H1 (cell line): Measurements from ENCODE around the gene LPP. TPM values are rescaled to one million over a fixed set of nuclear protein-coding genes. Genes with fewer than 3 reads are reported as not detected.

Source experiments
- CTCF ChIA-PET: fragments of 300-600 bp; sonication (Branson Sonifier 250); formaldehyde crosslinking; loops from one replicate; lab custom pipeline; 2021; ENCODE audit not compliant: partially characterized antibody; lab: Charles Lee
- POLR2A ChIA-PET: fragments of 300-600 bp; sonication (Branson Sonifier 250); formaldehyde crosslinking; loops from one replicate; lab custom pipeline; 2021; ENCODE audit warnings: inconsistent platforms; ENCODE audit not compliant: partially characterized antibody; lab: Charles Lee
- DNase-seq, 2 experiments: peaks; one replicate each; pipeline versions ENCODE4 v3.0.0 to v3.0.0-alpha.2; 2010 to 2022; ENCODE audit warnings: low spot score in 2 of 2, low read depth in 1 of 2, mixed read lengths in 1 of 2
- FAIRE-seq: peaks from 2 replicates; lab custom pipeline; 2011; peaks lifted over from hg19 to GRCh38; lab: Jason Lieb, UNC
- H2AFZ ChIP-seq: 2 replicates; pipeline ENCODE4 v1.8.1; 2012; ENCODE audit warnings: low read length, inconsistent platforms
- H2AK5ac ChIP-seq: 2 replicates; pipeline ENCODE4 v1.6.1; 2013; ENCODE audit warnings: low read depth, low read length
- H2BK120ac ChIP-seq: replicated peaks from 2 replicates; pipeline ENCODE3; 2013; ENCODE audit warnings: low read depth, low read length, inconsistent platforms
- H2BK12ac ChIP-seq: 2 replicates; pipeline ENCODE4 v1.6.1; 2013; ENCODE audit warnings: low read depth, low read length
- H2BK15ac ChIP-seq: 2 replicates; pipeline ENCODE4 v1.6.1; 2013; ENCODE audit warnings: low read length
- H2BK20ac ChIP-seq: 2 replicates; pipeline ENCODE4 v1.6.1; 2013; ENCODE audit warnings: low read length
- H2BK5ac ChIP-seq: 2 replicates; pipeline ENCODE4 v1.6.1; 2013; ENCODE audit warnings: low read depth, low read length
- H3K14ac ChIP-seq: 2 replicates; pipeline ENCODE4 v1.6.1; 2013; ENCODE audit warnings: inconsistent platforms; ENCODE audit not compliant: insufficient read length
- H3K18ac ChIP-seq: 2 replicates; pipeline ENCODE4 v1.6.1; 2013; ENCODE audit warnings: low read length; ENCODE audit errors: extremely low read depth
- H3K23ac ChIP-seq: 2 replicates; pipeline ENCODE4 v1.6.1; 2013; ENCODE audit warnings: inconsistent platforms; ENCODE audit not compliant: insufficient read length
- H3K23me2 ChIP-seq: 2 replicates; pipeline ENCODE4 v1.6.1; 2013; ENCODE audit warnings: low read depth, low read length
- H3K27ac ChIP-seq: 2 replicates; pipeline ENCODE4 v1.6.1; 2011; ENCODE audit warnings: low read depth, low read length, inconsistent platforms
- H3K27me3 ChIP-seq, 4 experiments: replicated peaks in 1 of 4; 1 replicate in 1 of 4; 2 replicates in 3 of 4; pipeline versions ENCODE4 v1.6.1 to v1.8.1; 2011 to 2013; ENCODE audit warnings: low read length in 3 of 4, mild to moderate bottlenecking in 3 of 4, inconsistent platforms in 2 of 4, mixed read lengths in 2 of 4, moderate library complexity in 1 of 4; ENCODE audit not compliant: control insufficient read depth in 3 of 4, insufficient read depth in 3 of 4; ENCODE audit errors: extremely low read depth in 1 of 4
- H3K36me3 ChIP-seq, 4 experiments: 2 replicates each; pipeline versions ENCODE4 v1.6.1 to v1.8.1; 2011 to 2013; ENCODE audit warnings: mild to moderate bottlenecking in 4 of 4, low read length in 3 of 4, moderate library complexity in 2 of 4, control low read depth in 1 of 4, inconsistent platforms in 1 of 4; ENCODE audit not compliant: insufficient read depth in 4 of 4, control insufficient read depth in 2 of 4
- H3K4ac ChIP-seq: replicated peaks from 2 replicates; pipeline ENCODE3; 2013; ENCODE audit warnings: low read length, low read depth, mixed read lengths, inconsistent platforms; ENCODE audit not compliant: insufficient read length
- H3K4me1 ChIP-seq, 4 experiments: replicated peaks in 1 of 4; 1 replicate in 1 of 4; 2 replicates in 3 of 4; pipeline versions ENCODE4 v1.6.1 to v1.8.1; 2011 to 2013; ENCODE audit warnings: low read length in 3 of 4, inconsistent platforms in 2 of 4, mixed read lengths in 1 of 4; ENCODE audit not compliant: insufficient read depth in 4 of 4, control insufficient read depth in 3 of 4
- H3K4me2 ChIP-seq, 2 experiments: 2 replicates each; pipeline versions ENCODE4 v1.6.1 to v1.8.1; 2011 to 2013; ENCODE audit warnings: low read depth in 2 of 2, low read length in 2 of 2, control low read depth in 1 of 2, inconsistent platforms in 1 of 2, mild to moderate bottlenecking in 1 of 2; ENCODE audit not compliant: insufficient read depth in 1 of 2
- H3K4me3 ChIP-seq, 4 experiments: fragments of 200-600, 300-600 bp in 1 of 4; sonication (generic), shearing (Covaris generic), sonication (Bioruptor Twin) in 1 of 4; 2 replicates each; pipeline versions ENCODE4 v1.5.1 to v1.8.1; 2011 to 2016; ENCODE audit warnings: low read length in 4 of 4, low read depth in 3 of 4, control low read depth in 2 of 4, inconsistent platforms in 2 of 4, mild to moderate bottlenecking in 2 of 4, mixed read lengths in 1 of 4, moderate library complexity in 1 of 4; ENCODE audit not compliant: insufficient read depth in 2 of 4; ENCODE audit errors: extremely low read depth in 1 of 4
- H3K56ac ChIP-seq: replicated peaks from 2 replicates; pipeline ENCODE3; 2013; ENCODE audit warnings: low read depth, mild to moderate bottlenecking, mixed read lengths, low read length, inconsistent platforms; ENCODE audit not compliant: insufficient read length
- H3K79me1 ChIP-seq: 2 replicates; pipeline ENCODE4 v1.6.1; 2013; ENCODE audit warnings: low read depth, low read length, control low read depth
- H3K79me2 ChIP-seq, 2 experiments: 2 replicates each; pipeline versions ENCODE4 v1.6.1 to v1.8.1; 2012 to 2013; ENCODE audit warnings: low read length in 2 of 2, mild to moderate bottlenecking in 2 of 2, inconsistent platforms in 1 of 2; ENCODE audit not compliant: insufficient read depth in 2 of 2, control insufficient read depth in 1 of 2
- H3K9ac ChIP-seq, 4 experiments: replicated peaks in 1 of 4; 1 replicate in 1 of 4; 2 replicates in 3 of 4; pipeline versions ENCODE4 v1.6.1 to v1.8.1; 2011 to 2013; ENCODE audit warnings: low read depth in 3 of 4, low read length in 3 of 4, control low read depth in 2 of 4, mild to moderate bottlenecking in 2 of 4, moderate library complexity in 2 of 4, inconsistent platforms in 1 of 4; ENCODE audit errors: extremely low read depth in 1 of 4
- H3K9me3 ChIP-seq, 2 experiments: 2 replicates each; pipeline versions ENCODE4 v1.6.1 to v1.8.1; 2012 to 2013; ENCODE audit warnings: mild to moderate bottlenecking in 2 of 2, moderate library complexity in 2 of 2, control low read depth in 1 of 2, inconsistent platforms in 1 of 2, low read depth in 1 of 2, low read length in 1 of 2, mixed read lengths in 1 of 2; ENCODE audit not compliant: insufficient read depth in 2 of 2
- H4K20me1 ChIP-seq, 2 experiments: replicated peaks in 1 of 2; 2 replicates each; pipeline versions ENCODE3 to v1.8.1; 2011 to 2013; ENCODE audit warnings: inconsistent platforms in 2 of 2, low read length in 2 of 2, mild to moderate bottlenecking in 1 of 2; ENCODE audit not compliant: insufficient read depth in 2 of 2, control insufficient read depth in 1 of 2
- H4K5ac ChIP-seq: 2 replicates; pipeline ENCODE4 v1.6.1; 2013; ENCODE audit warnings: low read length, low read depth, mixed read lengths, inconsistent platforms; ENCODE audit not compliant: insufficient read length
- H4K8ac ChIP-seq: 2 replicates; pipeline ENCODE4 v1.8.0; 2013; ENCODE audit warnings: mild to moderate bottlenecking, moderate library complexity, low read length, inconsistent platforms; ENCODE audit not compliant: insufficient read depth; ENCODE audit errors: extremely low read depth
- H4K91ac ChIP-seq: replicated peaks from 2 replicates; pipeline ENCODE3; 2013; ENCODE audit warnings: low read length, mixed read lengths, inconsistent platforms; ENCODE audit not compliant: insufficient read length
- EP300 ChIP-seq, 2 experiments: IDR thresholded peaks; 1 replicate in 1 of 2; 2 replicates in 1 of 2; pipeline ENCODE4 v1.6.1; 2011 to 2012; ENCODE audit warnings: low read depth in 2 of 2, low read length in 2 of 2, mild to moderate bottlenecking in 2 of 2, borderline replicate concordance in 1 of 2, inconsistent platforms in 1 of 2, moderate library complexity in 1 of 2
- HDAC2 ChIP-seq, 2 experiments: fragments of 300-600 bp in 1 of 2; sonication (generic) in 1 of 2; IDR thresholded peaks; 2 replicates each; pipeline ENCODE4 v1.6.1; 2011 to 2012; ENCODE audit warnings: low read depth in 2 of 2, low read length in 2 of 2, mild to moderate bottlenecking in 2 of 2, moderate library complexity in 2 of 2, borderline replicate concordance in 1 of 2, inconsistent platforms in 1 of 2
- KDM4A ChIP-seq: IDR thresholded peaks from one replicate; pipeline ENCODE4 v1.7.1; 2012; ENCODE audit warnings: low read depth, mild to moderate bottlenecking, moderate library complexity, low read length, inconsistent platforms; ENCODE audit not compliant: severe bottlenecking
- NANOG ChIP-seq: IDR thresholded peaks from 2 replicates; pipeline ENCODE4 v1.6.1; 2011; ENCODE audit warnings: low read length, low read depth, mild to moderate bottlenecking, inconsistent platforms; ENCODE audit not compliant: insufficient read depth, poor library complexity, severe bottlenecking
- NRF1 ChIP-seq: IDR thresholded peaks from 2 replicates; pipeline ENCODE4 v1.6.1; 2011; ENCODE audit warnings: mild to moderate bottlenecking, low read depth, low read length, improper control_type of control experiment
- POLR2A ChIP-seq, 2 experiments: IDR thresholded peaks; 1 replicate in 1 of 2; 2 replicates in 1 of 2; pipeline ENCODE4 v1.6.1; 2011; ENCODE audit warnings: low read depth in 2 of 2, low read length in 2 of 2, mild to moderate bottlenecking in 2 of 2; ENCODE audit errors: control extremely low read depth in 1 of 2
- POLR2AphosphoS5 ChIP-seq: IDR thresholded peaks from 2 replicates; pipeline ENCODE4 v1.6.1; 2011; ENCODE audit warnings: low read depth, low read length
- SIN3A ChIP-seq, 2 experiments: IDR thresholded peaks in 1 of 2; conservative IDR thresholded peaks in 1 of 2; 2 replicates each; pipeline ENCODE4 v1.6.1; 2011 to 2012; ENCODE audit warnings: low read length in 2 of 2, improper control_type of control experiment in 1 of 2, low read depth in 1 of 2, mild to moderate bottlenecking in 1 of 2
- TAF7 ChIP-seq: optimal IDR thresholded peaks from 2 replicates; pipeline ENCODE3; 2011; ENCODE audit warnings: low read depth, mild to moderate bottlenecking, inconsistent platforms, low read length, moderate library complexity, borderline replicate concordance
- YY1 ChIP-seq: IDR thresholded peaks from 2 replicates; pipeline ENCODE4 v1.6.1; 2011; ENCODE audit warnings: low read depth, mild to moderate bottlenecking, low read length
- WGBS, 2 experiments: shearing (Covaris generic) in 1 of 2; methylation state at CpG; one replicate each; pipeline versions ENCODE4 v1.1.6 to v1.1.7; 2013 to 2015; ENCODE audit warnings: low lambda C conversion rate in 2 of 2, mixed read lengths in 2 of 2, inconsistent platforms in 1 of 2, low coverage in 1 of 2, missing lambda C conversion rate in 1 of 2; ENCODE audit not compliant: insufficient replicate concordance in 2 of 2, insufficient coverage in 1 of 2, insufficient read length in 1 of 2; ENCODE audit errors: extremely low coverage in 1 of 2, missing lambda C conversion rate in 1 of 2; 5-methylcytosine and 5-hydroxymethylcytosine counted together
- polyA plus RNA-seq, 7 experiments: library from polyadenylated mRNA; depleted of rRNA in 3 of 7; stranded (reverse) in 5 of 7; unstranded in 2 of 7; fragments of >200 nt in 5 of 7; fragments of 200-250 nt in 2 of 7; gene quantifications; 1 replicate in 5 of 7; 2 replicates in 1 of 7; 4 replicates in 1 of 7; pipeline versions ENCODE4 v1.2.1 to v1.2.3, GENCODE V29; 2011 to 2013; ENCODE audit warnings: missing spikeins in 2 of 7, mixed read lengths in 2 of 7
- total RNA-seq: library from RNA; stranded (reverse); fragmentation: NEBNext Ultra II Directional; extraction: Animal tissue kit (Norgen Biotek cat#: 25700); gene quantifications from 2 replicates; pipeline ENCODE4 v1.2.1, GENCODE V29; 2021
- TF ChIP-seq, protein P1 (sequence below): IDR thresholded peaks from 2 replicates; pipeline ENCODE4 v1.6.1; 2012; ENCODE audit warnings: low read length, inconsistent platforms

The LPP gene
- total and polyA plus RNA-seq, 2 of the 8 experiments (the other 6 are each of a cell fraction or from before 2014, with no cell fraction given), result 10.0 to 53.3 TPM

DNA sequence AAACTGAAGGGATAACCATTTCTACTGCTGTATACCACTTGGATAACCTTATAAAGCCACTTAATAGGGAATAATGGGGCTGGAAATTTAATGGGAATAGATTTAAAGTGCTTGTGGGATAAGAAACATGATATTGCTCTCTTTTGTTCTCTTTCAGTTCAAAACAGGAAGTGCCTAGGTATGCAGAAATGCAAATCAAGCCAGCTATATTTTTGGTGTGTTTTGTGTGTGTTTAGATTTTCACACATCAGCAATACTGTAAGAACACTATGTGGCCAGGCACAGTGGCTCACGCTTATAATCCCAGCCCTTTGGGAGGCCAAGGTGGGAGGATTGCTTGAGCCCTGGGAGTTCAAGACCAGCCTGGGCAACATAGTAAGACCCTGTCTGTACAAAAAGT lies 575.5 kb downstream of the LPP start:
- no peaks in the 10 kb centered on the region for H4K20me1 ChIP-seq
- H3K27ac ChIP-seq, result no peak overlapping the region
- no peak overlapping the region for H3K56ac ChIP-seq
- no peaks in the 10 kb centered on the region for H3K4me1 ChIP-seq
- no peak for DNase-seq
- CTCF ChIA-PET, result interaction anchor here (0.6 to 0.7 kb wide), 2 partner anchors 102 to 260 kb away, joined by 3 read pairs; no protein-coding TSS in a partner anchor
- no peak overlapping the region for H2BK120ac ChIP-seq
- no peaks in the 10 kb centered on the region for H3K79me2 ChIP-seq
- no peak overlapping the region for H3K4me3 ChIP-seq
- H3K14ac ChIP-seq, result no peak overlapping the region
- H2AK5ac ChIP-seq, result no peak overlapping the region
- no peak overlapping the region for H4K5ac ChIP-seq
- no peaks in the 10 kb centered on the region for H3K23me2 ChIP-seq
- FAIRE-seq, result no peak
- no peak overlapping the region for H3K18ac ChIP-seq
- H2BK12ac ChIP-seq, result no peak overlapping the region
- H4K91ac ChIP-seq, result no peak overlapping the region
- no peak overlapping the region for H2BK5ac ChIP-seq
- no peak overlapping the region for H3K9ac ChIP-seq
- H3K4me2 ChIP-seq, result no peak overlapping the region
- H2BK15ac ChIP-seq, result no peak overlapping the region
- no peaks in the 10 kb centered on the region for H3K36me3 ChIP-seq
- no peaks in the 10 kb centered on the region for H3K79me1 ChIP-seq
- H3K9me3 ChIP-seq, result no peaks in the 10 kb centered on the region
- H3K4ac ChIP-seq, result no peak overlapping the region
- no peak overlapping the region for H4K8ac ChIP-seq
- 93% methylated on average over 1 of the region's 1 CpG; no CpG with 5 or more reads in 1 of the 2 experiments for WGBS, 2 experiments
- no peak overlapping the region for H2AFZ ChIP-seq
- no peak overlapping the region for H2BK20ac ChIP-seq
- POLR2A ChIA-PET, result interaction anchor here (0.7 kb wide), 1 partner anchor 152 kb away, joined by 3 read pairs; no protein-coding TSS in a partner anchor
- H3K23ac ChIP-seq, result no peak overlapping the region
- H3K27me3 ChIP-seq, result no peaks in the 10 kb centered on the region
- TF ChIP-seq KDM4A, result no peak
- no peak for TF ChIP-seq POLR2AphosphoS5
- no peak for TF ChIP-seq EP300 (IDR thresholded peaks at IDR 0.05; ENCODE audit: borderline replicate concordance in 1 of 2, low read depth in 2 of 2, low read length in 2 of 2)
- TF ChIP-seq POLR2A (IDR thresholded peaks at IDR 0.05; ENCODE audit: control extremely low read depth in 1 of 2, low read depth in 2 of 2, low read length in 2 of 2), result no peak
- no peak for TF ChIP-seq YY1
- no peak for TF ChIP-seq SIN3A (conservative IDR thresholded peaks at IDR 0.05 in 1 of 2, IDR thresholded peaks at IDR 0.05 in 1 of 2; ENCODE audit: low read depth in 1 of 2, low read length in 2 of 2)
- TF ChIP-seq, protein P1, sequence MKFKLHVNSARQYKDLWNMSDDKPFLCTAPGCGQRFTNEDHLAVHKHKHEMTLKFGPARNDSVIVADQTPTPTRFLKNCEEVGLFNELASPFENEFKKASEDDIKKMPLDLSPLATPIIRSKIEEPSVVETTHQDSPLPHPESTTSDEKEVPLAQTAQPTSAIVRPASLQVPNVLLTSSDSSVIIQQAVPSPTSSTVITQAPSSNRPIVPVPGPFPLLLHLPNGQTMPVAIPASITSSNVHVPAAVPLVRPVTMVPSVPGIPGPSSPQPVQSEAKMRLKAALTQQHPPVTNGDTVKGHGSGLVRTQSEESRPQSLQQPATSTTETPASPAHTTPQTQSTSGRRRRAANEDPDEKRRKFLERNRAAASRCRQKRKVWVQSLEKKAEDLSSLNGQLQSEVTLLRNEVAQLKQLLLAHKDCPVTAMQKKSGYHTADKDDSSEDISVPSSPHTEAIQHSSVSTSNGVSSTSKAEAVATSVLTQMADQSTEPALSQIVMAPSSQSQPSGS, result no peak
- no peak for TF ChIP-seq NANOG
- TF ChIP-seq NRF1, result no peak
- TF ChIP-seq HDAC2 (IDR thresholded peaks at IDR 0.05; ENCODE audit: borderline replicate concordance in 1 of 2, low read depth in 2 of 2, low read length in 2 of 2), result no peak
- TF ChIP-seq TAF7, result no peak
